CD4-positive, alpha-beta T cell treated with Interleukin-15 for 1 hour (primary cell): ENCODE results near the gene RABL6.

Experiments
- DNase-seq: peaks from one replicate; pipeline ENCODE4 v3.0.0-alpha.2; 2020

Gene RABL6

DNA sequence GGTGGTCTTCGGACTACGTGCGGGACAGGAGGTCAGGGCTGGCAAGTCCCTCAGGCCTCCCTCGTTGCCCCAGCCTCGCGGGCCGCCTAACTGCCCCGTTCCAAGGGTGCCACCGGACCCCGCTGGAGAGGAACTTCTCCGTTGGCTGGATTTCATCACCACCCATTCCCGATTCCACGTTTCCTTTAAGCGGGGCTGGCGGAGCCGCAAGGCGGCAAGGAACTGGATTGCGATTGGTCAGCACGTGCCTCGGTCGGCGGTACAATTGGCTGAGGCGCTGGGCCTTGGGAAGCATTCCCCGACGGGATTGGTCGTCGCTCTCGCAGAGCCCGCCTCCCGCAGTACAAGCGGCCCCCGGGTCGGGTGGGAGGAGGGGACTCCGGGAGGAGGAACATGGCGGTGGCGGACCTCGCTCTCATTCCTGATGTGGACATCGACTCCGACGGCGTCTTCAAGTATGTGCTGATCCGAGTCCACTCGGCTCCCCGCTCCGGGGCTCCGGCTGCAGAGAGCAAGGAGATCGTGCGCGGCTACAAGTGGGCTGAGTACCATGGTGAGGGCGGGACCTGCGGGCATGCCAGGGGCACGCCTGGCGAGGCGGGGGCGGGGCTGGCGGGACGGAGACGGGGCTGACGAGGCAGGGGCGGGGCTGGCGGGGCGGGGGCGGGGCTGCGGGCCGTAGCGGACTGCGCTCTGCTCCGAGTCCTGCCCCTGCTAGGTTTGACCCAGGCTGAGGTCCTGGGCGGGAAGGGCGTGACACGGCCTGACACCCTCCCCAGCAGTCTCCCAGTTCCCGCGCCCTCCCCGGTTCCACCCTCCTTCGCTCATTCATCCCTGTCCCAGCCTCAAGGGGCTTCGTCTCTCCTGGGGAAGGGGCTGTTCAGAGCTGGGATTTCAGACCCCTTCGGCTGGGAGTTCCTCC is 41.6 kb downstream of the RABL6 start, which contains the start of gene PHPT1:
Gene PHPT1, plus strand, starts transcription at position 372 of the 922 bp plus-strand sequence. Its CDS starts 22 bp downstream, at position 394.
- DNase-seq, result peak; percentile 97

DNA sequence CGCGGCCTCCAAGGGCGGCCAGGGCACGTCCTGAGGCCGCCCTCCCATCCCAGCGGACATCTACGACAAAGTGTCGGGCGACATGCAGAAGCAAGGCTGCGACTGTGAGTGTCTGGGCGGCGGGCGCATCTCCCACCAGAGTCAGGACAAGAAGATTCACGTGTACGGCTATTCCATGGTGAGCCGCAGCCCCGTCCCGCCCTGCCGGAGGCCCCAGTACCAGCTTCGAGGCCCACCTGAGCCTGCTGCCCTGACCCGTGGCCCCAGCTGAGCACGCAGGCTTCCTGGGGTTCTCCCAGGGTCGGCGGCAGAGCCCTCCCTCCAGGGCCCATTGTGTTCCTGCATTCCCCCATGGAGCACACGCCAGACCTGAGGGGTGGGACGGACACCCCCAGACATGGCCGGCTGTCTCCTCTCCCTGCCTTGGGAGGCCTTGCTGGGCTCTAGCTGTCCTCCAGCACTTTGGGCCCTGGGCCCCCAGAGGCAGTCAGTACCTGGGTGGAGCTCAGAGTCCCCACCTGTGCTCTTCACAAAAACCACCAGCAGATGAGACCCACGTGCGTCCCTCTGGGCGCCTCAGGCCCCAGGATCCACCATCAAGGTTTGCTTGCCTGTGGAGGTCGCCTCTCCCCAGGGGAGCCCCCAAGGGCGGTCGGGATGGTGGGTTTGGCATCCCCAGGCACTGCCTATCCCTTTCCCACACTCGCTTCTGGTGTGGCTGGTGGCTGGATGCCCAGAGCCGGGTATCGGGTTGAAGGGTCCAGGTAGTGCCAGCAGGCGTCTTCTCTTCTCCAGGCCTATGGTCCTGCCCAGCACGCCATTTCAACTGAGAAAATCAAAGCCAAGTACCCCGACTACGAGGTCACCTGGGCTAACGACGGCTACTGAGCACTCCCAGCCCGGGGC is 42.5 kb downstream of the RABL6 start:
- DNase-seq, result no peak

DNA sequence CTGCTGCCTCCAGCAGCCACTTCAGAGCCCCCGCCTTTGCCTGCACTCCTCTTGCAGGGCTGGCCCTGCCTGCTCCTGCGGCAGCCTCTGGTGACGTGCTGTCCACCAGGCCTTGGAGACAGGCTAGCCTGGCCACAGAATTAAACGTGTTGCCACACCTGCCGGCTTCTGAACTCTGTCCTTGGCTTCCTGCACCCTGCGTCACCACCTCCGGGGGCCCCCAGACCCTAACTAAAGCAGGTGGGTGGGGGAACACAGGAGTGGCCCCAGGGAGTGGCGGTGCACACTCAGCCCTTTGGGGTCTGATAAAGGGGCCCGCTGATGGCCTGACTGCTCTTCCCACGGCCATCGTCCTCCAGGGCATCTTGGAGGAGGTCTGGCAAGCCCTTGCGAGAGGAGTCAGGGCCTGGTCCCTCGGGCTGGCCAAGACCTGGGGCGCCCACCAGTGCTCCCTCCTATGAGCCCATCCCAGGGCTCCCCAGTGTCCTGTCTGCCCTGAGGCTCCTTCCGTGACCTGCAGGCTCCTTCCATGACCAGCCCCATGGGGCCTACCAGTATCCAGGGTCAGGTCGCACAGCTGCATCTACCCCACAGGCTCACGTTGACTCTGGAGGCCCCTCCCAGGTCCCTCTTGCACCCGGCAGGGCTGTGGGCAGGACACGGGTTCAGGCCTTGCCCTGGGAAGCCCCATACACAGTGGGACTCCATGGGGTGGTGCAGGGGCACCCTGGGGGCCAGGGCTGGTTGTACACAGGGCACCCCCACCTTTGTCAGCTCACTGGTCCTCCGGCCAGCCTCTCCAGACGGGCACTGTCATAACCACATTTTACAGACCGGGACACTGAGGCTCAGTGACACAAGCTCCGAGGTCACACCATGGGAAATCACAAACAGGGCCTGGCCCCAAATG is 43.4 kb downstream of the RABL6 start:
- DNase-seq, result no peak

DNA sequence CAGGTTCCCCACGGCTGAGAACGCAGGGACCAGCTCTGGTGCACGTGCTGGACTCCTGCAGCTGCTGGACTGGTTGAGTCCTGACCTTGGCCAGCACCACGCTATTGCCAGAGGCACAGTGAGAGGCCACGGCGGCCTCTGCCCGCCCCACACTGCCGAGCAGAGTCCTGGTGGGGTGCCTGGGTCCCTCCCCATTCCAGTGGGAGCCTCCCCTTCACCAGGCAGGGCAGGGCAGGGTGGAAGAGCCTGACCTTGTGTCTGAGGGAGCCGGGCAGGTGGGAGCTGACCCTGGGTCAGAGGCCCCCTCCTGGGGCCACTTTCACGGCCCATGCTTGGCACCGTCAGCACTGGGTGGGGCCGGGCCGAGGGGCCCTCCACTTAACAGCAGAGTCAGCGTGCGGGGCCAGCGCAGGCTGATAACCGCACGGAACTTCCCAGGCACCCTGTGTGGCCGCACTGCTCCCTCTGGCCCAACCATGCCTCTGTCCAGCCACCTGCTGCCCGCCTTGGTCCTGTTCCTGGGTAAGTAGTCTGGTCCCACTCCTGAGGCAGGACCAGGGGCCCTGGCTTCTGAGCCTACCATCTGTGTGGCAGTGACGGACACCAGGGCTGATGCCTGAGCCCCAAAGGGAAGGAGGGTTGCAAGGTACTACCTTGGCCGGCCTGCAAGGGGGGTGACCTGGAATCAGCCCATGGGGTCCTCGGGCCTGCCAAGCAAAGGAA is 44.4 kb downstream of the RABL6 start, which contains the start of gene MAMDC4:
Gene MAMDC4, plus strand, starts transcription at position 406 of the 723 bp plus-strand sequence. Its CDS starts 71 bp downstream, at position 477.
- DNase-seq, result no peak

- no peak for DNase-seq
Observed at GRCh38 chr9:136852664-136853595, 45.2 kb downstream of the RABL6 start.

- no peak for DNase-seq
Observed at GRCh38 chr9:136853596-136854112, 45.9 kb downstream of the RABL6 start.

- no peak for DNase-seq
Observed at GRCh38 chr9:136854113-136854841, 46.5 kb downstream of the RABL6 start.

DNA sequence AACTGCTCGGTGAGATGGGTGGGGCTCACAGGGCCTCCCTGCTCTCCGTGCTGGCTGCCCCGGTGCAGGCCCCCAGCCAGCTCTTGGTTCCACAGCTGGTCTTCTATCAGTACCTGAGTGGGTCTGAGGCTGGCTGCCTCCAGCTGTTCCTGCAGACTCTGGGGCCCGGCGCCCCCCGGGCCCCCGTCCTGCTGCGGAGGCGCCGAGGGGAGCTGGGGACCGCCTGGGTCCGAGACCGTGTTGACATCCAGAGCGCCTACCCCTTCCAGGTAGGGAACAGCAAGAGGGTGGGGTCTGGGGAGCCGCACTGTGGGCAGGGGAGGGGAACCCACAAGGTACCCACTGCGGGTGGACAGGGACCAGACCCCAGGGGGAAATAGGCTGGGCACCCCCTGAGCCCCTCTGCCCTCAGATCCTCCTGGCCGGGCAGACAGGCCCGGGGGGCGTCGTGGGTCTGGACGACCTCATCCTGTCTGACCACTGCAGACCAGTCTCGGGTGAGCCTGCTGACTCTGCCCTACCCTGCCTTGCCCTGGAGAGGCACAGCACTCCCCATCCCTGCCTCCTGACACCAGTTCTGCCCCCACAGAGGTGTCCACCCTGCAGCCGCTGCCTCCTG is 47.2 kb downstream of the RABL6 start:
- DNase-seq, result no peak

GRCh38 chr9:136855461-136856078 is 47.8 kb downstream of the RABL6 start:
- no peak for DNase-seq

- DNase-seq, result no peak
Observed at GRCh38 chr9:136856079-136856476, 48.3 kb downstream of the RABL6 start.

GRCh38 chr9:136856541-136857141 is 48.9 kb downstream of the RABL6 start:
- no peak for DNase-seq

DNA sequence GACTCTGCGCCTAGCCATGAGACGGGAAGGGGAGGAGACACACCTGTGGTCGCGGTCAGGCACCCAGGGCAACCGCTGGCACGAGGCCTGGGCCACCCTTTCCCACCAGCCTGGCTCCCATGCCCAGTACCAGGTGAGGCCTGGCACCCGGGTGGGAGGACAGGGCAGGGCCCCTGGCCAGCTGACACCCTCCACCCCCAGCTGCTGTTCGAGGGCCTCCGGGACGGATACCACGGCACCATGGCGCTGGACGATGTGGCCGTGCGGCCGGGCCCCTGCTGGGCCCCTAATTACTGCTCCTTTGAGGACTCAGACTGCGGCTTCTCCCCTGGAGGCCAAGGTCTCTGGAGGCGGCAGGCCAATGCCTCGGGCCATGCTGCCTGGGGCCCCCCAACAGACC is 49.4 kb downstream of the RABL6 start:
- DNase-seq, result no peak

DNA sequence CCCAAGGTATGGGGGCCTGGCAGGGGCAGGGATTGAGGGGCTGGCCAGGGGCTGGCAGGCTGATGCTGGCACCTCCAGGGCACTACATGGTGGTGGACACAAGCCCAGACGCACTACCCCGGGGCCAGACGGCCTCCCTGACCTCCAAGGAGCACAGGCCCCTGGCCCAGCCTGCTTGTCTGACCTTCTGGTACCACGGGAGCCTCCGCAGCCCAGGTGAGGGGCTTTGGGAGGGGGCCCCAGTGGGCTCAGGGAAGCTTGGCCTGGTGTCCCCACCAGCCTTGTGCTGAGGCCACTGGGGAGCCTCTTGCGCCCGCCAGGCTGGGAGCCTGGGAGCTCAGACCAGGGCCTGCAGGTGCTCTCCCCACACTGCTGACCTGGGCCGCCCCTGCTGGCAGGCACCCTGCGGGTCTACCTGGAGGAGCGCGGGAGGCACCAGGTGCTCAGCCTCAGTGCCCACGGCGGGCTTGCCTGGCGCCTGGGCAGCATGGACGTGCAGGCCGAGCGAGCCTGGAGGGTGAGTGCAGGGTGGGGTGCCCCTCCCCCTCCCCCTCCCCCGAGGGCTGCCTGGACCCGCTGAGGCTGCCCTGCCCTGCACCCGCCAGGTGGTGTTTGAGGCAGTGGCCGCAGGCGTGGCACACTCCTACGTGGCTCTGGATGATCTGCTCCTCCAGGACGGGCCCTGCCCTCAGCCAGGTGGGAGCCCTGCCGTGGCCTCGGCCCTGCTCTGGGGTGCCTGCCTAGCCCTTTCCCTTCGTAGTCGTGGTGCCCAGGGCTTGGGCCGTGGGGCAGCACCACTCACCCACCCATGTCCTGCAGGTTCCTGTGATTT is 50.0 kb downstream of the RABL6 start:
- DNase-seq, result no peak

GRCh38 chr9:136858452-136858843 is 50.7 kb downstream of the RABL6 start:
- no peak for DNase-seq

DNA sequence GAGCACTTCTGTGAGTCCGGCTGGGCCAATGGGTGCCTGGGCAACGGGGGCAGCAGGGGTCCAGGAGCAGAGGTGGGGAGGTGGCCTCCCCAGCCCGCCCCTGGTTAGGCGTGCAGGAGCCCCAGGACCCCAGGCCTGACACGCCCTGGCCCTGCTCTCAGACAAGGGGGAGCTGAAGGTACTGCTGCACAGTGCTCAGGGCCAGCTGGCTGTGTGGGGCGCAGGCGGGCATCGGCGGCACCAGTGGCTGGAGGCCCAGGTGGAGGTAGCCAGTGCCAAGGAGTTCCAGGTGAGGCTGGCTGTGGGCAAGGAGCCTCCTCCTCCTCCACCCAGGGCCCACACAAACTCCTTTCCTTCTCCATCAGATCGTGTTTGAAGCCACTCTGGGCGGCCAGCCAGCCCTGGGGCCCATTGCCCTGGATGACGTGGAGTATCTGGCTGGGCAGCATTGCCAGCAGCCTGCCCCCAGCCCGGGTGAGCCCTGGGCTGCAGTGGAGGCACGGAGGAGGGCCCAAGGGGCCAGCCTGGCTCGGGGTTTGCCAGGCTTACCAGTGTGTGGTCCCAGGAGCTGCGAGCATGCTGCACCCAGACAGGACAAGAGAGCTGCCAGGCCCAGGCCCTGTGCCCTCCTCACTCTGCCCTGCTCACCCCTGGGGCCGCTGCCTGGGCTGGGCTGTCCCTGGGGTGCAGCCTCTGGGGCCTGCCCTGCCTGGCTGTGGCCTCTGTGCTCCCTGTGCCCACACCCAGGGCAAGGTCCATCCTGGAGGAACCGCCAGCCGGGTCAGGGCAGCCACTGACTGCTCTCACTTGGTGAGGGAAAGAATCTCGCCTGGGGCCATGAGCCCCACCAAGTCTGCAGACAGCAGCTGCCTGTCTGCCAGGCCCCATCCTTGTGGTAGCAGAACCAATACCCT is 51.4 kb downstream of the RABL6 start:
- peak; percentile 10 for DNase-seq

DNA sequence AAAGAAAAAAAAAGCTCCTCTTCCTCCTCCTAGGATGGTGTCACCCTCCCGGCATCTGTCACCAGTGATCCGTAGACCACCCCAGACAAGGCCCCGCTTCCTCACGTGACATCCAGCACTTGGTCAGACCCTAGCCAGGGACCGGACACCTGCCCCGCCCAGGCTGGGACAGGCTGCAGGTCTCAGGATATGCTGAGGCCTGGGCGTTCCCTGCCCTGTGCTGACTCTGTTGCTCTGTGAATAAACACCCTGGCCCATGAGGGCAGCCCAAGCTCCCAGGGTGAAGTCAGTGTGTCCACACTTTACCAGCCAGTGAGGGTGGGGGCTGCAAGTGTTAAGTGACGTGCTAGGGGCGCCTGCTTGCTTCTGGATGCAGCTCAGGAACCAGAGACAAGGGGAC is 52.8 kb downstream of the RABL6 start:
- no peak for DNase-seq
